ENCODE measurements around the gene TEAD1. TPM values are rescaled to one million over a fixed set of nuclear protein-coding genes. Genes with fewer than 3 reads are reported as not detected.
A peak's percentile ranks its signal among the peaks of the same experiment; 100 is the strongest.

The TEAD1 gene
- total and polyA plus RNA-seq, 2 donors (not counting 1 experiment from before 2014, with no cell fraction given) = 88.6 to 121 TPM

DNA sequence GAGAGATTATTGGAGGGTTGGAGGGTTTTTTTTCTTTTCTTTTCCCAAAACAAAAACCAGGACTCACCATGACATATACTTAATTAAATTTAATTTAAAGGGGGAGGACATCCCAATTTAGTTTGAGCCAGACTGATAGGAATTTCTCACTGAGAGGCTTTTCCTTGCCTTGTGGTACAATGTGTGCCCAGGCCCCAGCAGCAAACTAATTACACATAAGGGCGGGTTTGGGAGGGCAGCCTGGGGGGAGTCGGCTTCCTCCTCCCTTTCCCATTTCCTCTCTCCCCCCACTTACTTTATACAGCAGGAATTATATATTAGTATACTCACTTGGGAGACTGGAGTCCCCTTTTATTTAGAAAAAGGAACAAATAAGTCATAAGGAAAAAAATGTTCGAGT lies 2.9 kb downstream of the TEAD1 start:
- Histone ChIP-seq H3K79me2 (ENCODE audit: control insufficient read depth, insufficient read depth, low read length) (peaks cover 75% of the 10 kb centered on the region), H3K27me3 (ENCODE audit: control insufficient read depth, insufficient read depth, low read length) (no peaks in the 10 kb centered on the region), H3K4me3 (replicated peaks in 1 of 4; ENCODE audit: control extremely low read depth in 1 of 4, insufficient read depth in 1 of 4, low read depth in 3 of 4, low read length in 4 of 4) (peak overlapping the region; percentile 67 to 99 (median 82)), H3K4me1 (ENCODE audit: control insufficient read depth, extremely low read depth, insufficient read depth, low read length) (peaks cover 11% of the 10 kb centered on the region), H2AFZ (ENCODE audit: low read length) (no peak overlapping the region), H3K4me2 (ENCODE audit: extremely low read depth, insufficient read depth, low read length) (peak overlapping the region; percentile 93), H3K36me3 (ENCODE audit: control insufficient read depth, insufficient read depth, low read length) (peaks cover 4% of the 10 kb centered on the region), H3K9ac (ENCODE audit: insufficient read depth, low read length) (peak overlapping the region; percentile 64), H3K9me3 (ENCODE audit: control insufficient read depth, insufficient read depth, low read depth, low read length) (no peaks in the 10 kb centered on the region), H4K20me1 (ENCODE audit: control insufficient read depth, extremely low read depth, insufficient read depth, low read length) (no peaks in the 10 kb centered on the region), H3K27ac (ENCODE audit: insufficient read depth, low read length) (peak overlapping the region; percentile 77)
- DNase-seq (ENCODE audit: low read depth in 2 of 2) = peak; percentile 53 to 65
- no peak for TF ChIP-seq EZH2 (IDR thresholded peaks at IDR 0.05; ENCODE audit: low read length, missing control alignments)
- TF ChIP-seq, protein P1, sequence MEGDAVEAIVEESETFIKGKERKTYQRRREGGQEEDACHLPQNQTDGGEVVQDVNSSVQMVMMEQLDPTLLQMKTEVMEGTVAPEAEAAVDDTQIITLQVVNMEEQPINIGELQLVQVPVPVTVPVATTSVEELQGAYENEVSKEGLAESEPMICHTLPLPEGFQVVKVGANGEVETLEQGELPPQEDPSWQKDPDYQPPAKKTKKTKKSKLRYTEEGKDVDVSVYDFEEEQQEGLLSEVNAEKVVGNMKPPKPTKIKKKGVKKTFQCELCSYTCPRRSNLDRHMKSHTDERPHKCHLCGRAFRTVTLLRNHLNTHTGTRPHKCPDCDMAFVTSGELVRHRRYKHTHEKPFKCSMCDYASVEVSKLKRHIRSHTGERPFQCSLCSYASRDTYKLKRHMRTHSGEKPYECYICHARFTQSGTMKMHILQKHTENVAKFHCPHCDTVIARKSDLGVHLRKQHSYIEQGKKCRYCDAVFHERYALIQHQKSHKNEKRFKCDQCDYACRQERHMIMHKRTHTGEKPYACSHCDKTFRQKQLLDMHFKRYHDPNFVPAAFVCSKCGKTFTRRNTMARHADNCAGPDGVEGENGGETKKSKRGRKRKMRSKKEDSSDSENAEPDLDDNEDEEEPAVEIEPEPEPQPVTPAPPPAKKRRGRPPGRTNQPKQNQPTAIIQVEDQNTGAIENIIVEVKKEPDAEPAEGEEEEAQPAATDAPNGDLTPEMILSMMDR (conservative IDR thresholded peaks at IDR 0.05 in 1 of 2, IDR thresholded peaks at IDR 0.05 in 1 of 2; ENCODE audit: low read depth in 1 of 2, low read length in 2 of 2) = no peak

DNA sequence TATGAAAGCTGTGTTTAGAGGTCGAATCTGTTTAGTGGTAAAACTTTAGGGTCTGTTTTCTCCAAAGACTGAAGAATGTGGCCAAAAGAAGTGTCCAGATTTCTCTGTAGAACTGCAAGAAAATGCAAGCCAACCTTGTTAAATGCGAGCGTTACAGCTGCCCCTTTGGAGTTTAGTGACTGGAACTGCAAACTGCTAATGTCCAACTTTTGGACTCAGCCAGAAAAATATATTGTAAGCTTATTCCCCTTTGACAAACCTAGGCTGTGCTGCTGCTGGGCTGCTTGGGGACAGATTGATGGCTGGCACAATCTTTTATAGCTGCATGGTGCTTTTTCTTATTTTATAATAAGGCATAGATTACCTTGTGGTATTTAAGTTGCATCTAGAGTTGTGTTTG lies 3.9 kb downstream of the TEAD1 start:
- Histone ChIP-seq H3K4me1 (ENCODE audit: control insufficient read depth, extremely low read depth, insufficient read depth, low read length) (peaks cover 11% of the 10 kb centered on the region), H3K9ac (ENCODE audit: insufficient read depth, low read length) (peak overlapping the region; percentile 17), H3K9me3 (ENCODE audit: control insufficient read depth, insufficient read depth, low read depth, low read length) (no peaks in the 10 kb centered on the region), H3K27me3 (ENCODE audit: control insufficient read depth, insufficient read depth, low read length) (no peaks in the 10 kb centered on the region), H3K27ac (ENCODE audit: insufficient read depth, low read length) (peak overlapping the region; percentile 77), H4K20me1 (ENCODE audit: control insufficient read depth, extremely low read depth, insufficient read depth, low read length) (no peaks in the 10 kb centered on the region), H3K36me3 (ENCODE audit: control insufficient read depth, insufficient read depth, low read length) (peaks cover 4% of the 10 kb centered on the region), H3K4me2 (ENCODE audit: extremely low read depth, insufficient read depth, low read length) (peak overlapping the region; percentile 93), H2AFZ (ENCODE audit: low read length) (no peak overlapping the region), H3K79me2 (ENCODE audit: control insufficient read depth, insufficient read depth, low read length) (peaks cover 85% of the 10 kb centered on the region), H3K4me3 (replicated peaks in 1 of 4; ENCODE audit: control extremely low read depth in 1 of 4, insufficient read depth in 1 of 4, low read depth in 3 of 4, low read length in 4 of 4) (peak overlapping the region; percentile 67 to 99 (median 82))
- TF ChIP-seq, protein P1 (conservative IDR thresholded peaks at IDR 0.05 in 1 of 2, IDR thresholded peaks at IDR 0.05 in 1 of 2; ENCODE audit: low read depth in 1 of 2, low read length in 2 of 2) = no peak
- no peak for TF ChIP-seq EZH2 (IDR thresholded peaks at IDR 0.05; ENCODE audit: low read length, missing control alignments)
- DNase-seq (ENCODE audit: low read depth in 2 of 2) = no peak

GRCh38 chr11:12678991-12679390 lies 4.8 kb downstream of the TEAD1 start:
- Histone ChIP-seq H3K9ac (ENCODE audit: insufficient read depth, low read length) (no peak overlapping the region), H3K27me3 (ENCODE audit: control insufficient read depth, insufficient read depth, low read length) (no peaks in the 10 kb centered on the region), H3K4me2 (ENCODE audit: extremely low read depth, insufficient read depth, low read length) (peak overlapping the region; percentile 81), H3K4me3 (replicated peaks in 1 of 4; ENCODE audit: control extremely low read depth in 1 of 4, insufficient read depth in 1 of 4, low read depth in 3 of 4, low read length in 4 of 4) (peak overlapping the region in 3 of 4 experiments; percentile 67 to 99 (median 89)), H3K4me1 (ENCODE audit: control insufficient read depth, extremely low read depth, insufficient read depth, low read length) (peaks cover 13% of the 10 kb centered on the region), H3K36me3 (ENCODE audit: control insufficient read depth, insufficient read depth, low read length) (peaks cover 4% of the 10 kb centered on the region), H4K20me1 (ENCODE audit: control insufficient read depth, extremely low read depth, insufficient read depth, low read length) (no peaks in the 10 kb centered on the region), H2AFZ (ENCODE audit: low read length) (no peak overlapping the region), H3K9me3 (ENCODE audit: control insufficient read depth, insufficient read depth, low read depth, low read length) (no peaks in the 10 kb centered on the region), H3K27ac (ENCODE audit: insufficient read depth, low read length) (peak overlapping the region; percentile 29), H3K79me2 (ENCODE audit: control insufficient read depth, insufficient read depth, low read length) (peaks cover 94% of the 10 kb centered on the region)
- DNase-seq (ENCODE audit: low read depth in 2 of 2) = no peak
- TF ChIP-seq, protein P1 (conservative IDR thresholded peaks at IDR 0.05 in 1 of 2, IDR thresholded peaks at IDR 0.05 in 1 of 2; ENCODE audit: low read depth in 1 of 2, low read length in 2 of 2) = no peak
- TF ChIP-seq EZH2 (IDR thresholded peaks at IDR 0.05; ENCODE audit: low read length, missing control alignments) = no peak

All from fibroblast of lung (primary cell).